Fibroblast of lung (primary cell): ENCODE data around the gene UBL7. TPM values are rescaled to one million over a fixed set of nuclear protein-coding genes. Genes with fewer than 3 reads are reported as not detected.

Experiments used
- DNase-seq, 2 donors: peaks; one replicate each; pipeline versions ENCODE4 v3.0.0 to v3.0.0-alpha.2; 2010; ENCODE audit warnings: low read depth in 2 of 2
- H2AFZ ChIP-seq: 2 replicates; pipeline ENCODE4 v1.5.1; 2012; ENCODE audit warnings: low read length, control low read depth, inconsistent platforms
- H3K27ac ChIP-seq: 2 replicates; pipeline ENCODE4 v1.5.1; 2011; ENCODE audit warnings: low read length, control low read depth; ENCODE audit not compliant: insufficient read depth
- H3K27me3 ChIP-seq: 2 replicates; pipeline ENCODE4 v1.5.1; 2011; ENCODE audit warnings: mild to moderate bottlenecking, low read length; ENCODE audit not compliant: control insufficient read depth, insufficient read depth
- H3K36me3 ChIP-seq: 2 replicates; pipeline ENCODE4 v1.5.1; 2011; ENCODE audit warnings: low read length; ENCODE audit not compliant: control insufficient read depth, insufficient read depth
- H3K4me1 ChIP-seq: 2 replicates; pipeline ENCODE4 v1.5.1; 2011; ENCODE audit warnings: low read length; ENCODE audit not compliant: control insufficient read depth, insufficient read depth; ENCODE audit errors: extremely low read depth
- H3K4me2 ChIP-seq: 2 replicates; pipeline ENCODE4 v1.5.1; 2011; ENCODE audit warnings: low read length, control low read depth; ENCODE audit not compliant: insufficient read depth; ENCODE audit errors: extremely low read depth
- H3K4me3 ChIP-seq, 4 experiments: fragments of 200-600 bp in 1 of 4; sonication (generic) in 1 of 4; replicated peaks in 1 of 4; 2 replicates each; pipeline ENCODE4 v1.5.1; 2011 to 2016; ENCODE audit warnings: low read length in 4 of 4, low read depth in 3 of 4, mild to moderate bottlenecking in 3 of 4, control low read depth in 2 of 4, inconsistent platforms in 1 of 4, mixed read lengths in 1 of 4; ENCODE audit not compliant: insufficient read depth in 1 of 4; ENCODE audit errors: control extremely low read depth in 1 of 4
- H3K79me2 ChIP-seq: 2 replicates; pipeline ENCODE4 v1.5.1; 2012; ENCODE audit warnings: mild to moderate bottlenecking, low read length, inconsistent platforms; ENCODE audit not compliant: control insufficient read depth, insufficient read depth
- H3K9ac ChIP-seq: 2 replicates; pipeline ENCODE4 v1.5.1; 2011; ENCODE audit warnings: mild to moderate bottlenecking, low read length, control low read depth; ENCODE audit not compliant: insufficient read depth
- H3K9me3 ChIP-seq: 2 replicates; pipeline ENCODE4 v1.5.1; 2012; ENCODE audit warnings: low read depth, low read length; ENCODE audit not compliant: control insufficient read depth, insufficient read depth
- H4K20me1 ChIP-seq: 2 replicates; pipeline ENCODE4 v1.5.1; 2011; ENCODE audit warnings: low read length; ENCODE audit not compliant: control insufficient read depth, insufficient read depth; ENCODE audit errors: extremely low read depth
- EZH2 ChIP-seq: IDR thresholded peaks from 2 replicates; pipeline ENCODE4 v1.5.1; 2012; ENCODE audit warnings: low read length, control low read depth, mild to moderate bottlenecking; ENCODE audit errors: missing control alignments
- polyA plus RNA-seq, 2 donors: library from polyadenylated mRNA; depleted of rRNA in 1 of 2; stranded (reverse) in 1 of 2; unstranded in 1 of 2; fragments of >200 nt; gene quantifications; 2 replicates each; pipeline ENCODE4 v1.2.1, GENCODE V29; 2011 to 2012; ENCODE audit warnings: missing spikeins in 1 of 2
- total RNA-seq: library from RNA; depleted of rRNA; stranded (reverse); fragments of >200 nt; gene quantifications from 2 replicates; pipeline ENCODE4 v1.2.1, GENCODE V29; 2014
- TF ChIP-seq, protein P1 (sequence below), 2 donors: IDR thresholded peaks in 1 of 2; conservative IDR thresholded peaks in 1 of 2; 1 replicate in 1 of 2; 2 replicates in 1 of 2; pipeline ENCODE4 v1.5.1; 2011 to 2012; ENCODE audit warnings: low read length in 2 of 2, control low read depth in 1 of 2, inconsistent platforms in 1 of 2, low read depth in 1 of 2, mild to moderate bottlenecking in 1 of 2

The UBL7 gene
- total and polyA plus RNA-seq, 2 donors (not counting 1 experiment from before 2014, with no cell fraction given) = 31.9 to 36.8 TPM

DNA sequence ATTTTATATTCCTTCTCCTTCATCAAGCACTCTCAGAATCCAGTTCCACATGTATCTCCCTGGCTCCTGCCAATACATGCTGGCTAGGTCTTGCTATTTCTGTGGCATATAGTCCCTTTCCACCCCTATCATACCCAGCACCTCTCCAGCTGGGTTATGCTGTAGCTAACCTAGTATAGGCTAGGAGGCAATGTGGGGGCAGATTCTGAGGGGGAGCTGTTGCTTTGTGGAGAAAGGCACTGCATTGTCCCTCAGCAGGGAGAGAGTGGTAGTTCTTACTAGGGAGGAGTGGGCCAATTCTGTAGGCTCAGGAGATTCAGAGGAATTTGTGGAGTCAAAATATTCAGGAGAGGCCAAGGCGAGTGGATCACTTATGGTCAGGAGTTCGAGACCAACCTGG lies 39.4 kb upstream of the UBL7 start:
- H3K9me3 ChIP-seq = no peaks in the 10 kb centered on the region
- TF ChIP-seq, protein P1, sequence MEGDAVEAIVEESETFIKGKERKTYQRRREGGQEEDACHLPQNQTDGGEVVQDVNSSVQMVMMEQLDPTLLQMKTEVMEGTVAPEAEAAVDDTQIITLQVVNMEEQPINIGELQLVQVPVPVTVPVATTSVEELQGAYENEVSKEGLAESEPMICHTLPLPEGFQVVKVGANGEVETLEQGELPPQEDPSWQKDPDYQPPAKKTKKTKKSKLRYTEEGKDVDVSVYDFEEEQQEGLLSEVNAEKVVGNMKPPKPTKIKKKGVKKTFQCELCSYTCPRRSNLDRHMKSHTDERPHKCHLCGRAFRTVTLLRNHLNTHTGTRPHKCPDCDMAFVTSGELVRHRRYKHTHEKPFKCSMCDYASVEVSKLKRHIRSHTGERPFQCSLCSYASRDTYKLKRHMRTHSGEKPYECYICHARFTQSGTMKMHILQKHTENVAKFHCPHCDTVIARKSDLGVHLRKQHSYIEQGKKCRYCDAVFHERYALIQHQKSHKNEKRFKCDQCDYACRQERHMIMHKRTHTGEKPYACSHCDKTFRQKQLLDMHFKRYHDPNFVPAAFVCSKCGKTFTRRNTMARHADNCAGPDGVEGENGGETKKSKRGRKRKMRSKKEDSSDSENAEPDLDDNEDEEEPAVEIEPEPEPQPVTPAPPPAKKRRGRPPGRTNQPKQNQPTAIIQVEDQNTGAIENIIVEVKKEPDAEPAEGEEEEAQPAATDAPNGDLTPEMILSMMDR (conservative IDR thresholded peaks at IDR 0.05 in 1 of 2, IDR thresholded peaks at IDR 0.05 in 1 of 2; ENCODE audit: low read depth in 1 of 2, low read length in 2 of 2) = no peak
- TF ChIP-seq EZH2 = no peak
- H3K4me2 ChIP-seq = no peak overlapping the region
- H3K79me2 ChIP-seq = no peaks in the 10 kb centered on the region
- H3K27me3 ChIP-seq = no peaks in the 10 kb centered on the region
- no peak overlapping the region for H3K27ac ChIP-seq
- no peak overlapping the region for H3K4me3 ChIP-seq
- no peak overlapping the region for H2AFZ ChIP-seq
- H3K4me1 ChIP-seq = no peaks in the 10 kb centered on the region
- no peak for DNase-seq
- H4K20me1 ChIP-seq = no peaks in the 10 kb centered on the region
- H3K36me3 ChIP-seq = no peaks in the 10 kb centered on the region
- no peak overlapping the region for H3K9ac ChIP-seq

DNA sequence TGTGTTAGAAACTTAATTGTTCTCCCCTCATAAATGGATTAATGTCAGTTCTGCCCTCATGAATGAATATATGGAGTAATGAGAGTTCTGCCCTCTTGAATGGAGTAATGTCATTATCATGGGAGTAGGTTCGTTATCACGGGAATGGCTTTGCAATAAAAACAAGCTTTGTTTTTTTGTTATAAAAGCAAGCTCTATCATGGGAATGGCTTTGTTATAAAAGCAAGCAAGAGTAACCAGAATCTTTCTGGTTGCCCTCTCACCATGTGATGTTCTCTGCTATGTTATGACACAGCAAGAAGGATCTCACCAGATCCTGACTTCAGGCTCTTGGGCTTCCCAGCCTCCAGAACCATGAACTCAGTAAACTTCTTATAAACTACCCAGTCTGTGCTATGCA lies 38.4 kb upstream of the UBL7 start:
- no peak for TF ChIP-seq EZH2
- TF ChIP-seq, protein P1 (conservative IDR thresholded peaks at IDR 0.05 in 1 of 2, IDR thresholded peaks at IDR 0.05 in 1 of 2; ENCODE audit: low read depth in 1 of 2, low read length in 2 of 2) = no peak
- H3K9me3 ChIP-seq = no peaks in the 10 kb centered on the region

DNA sequence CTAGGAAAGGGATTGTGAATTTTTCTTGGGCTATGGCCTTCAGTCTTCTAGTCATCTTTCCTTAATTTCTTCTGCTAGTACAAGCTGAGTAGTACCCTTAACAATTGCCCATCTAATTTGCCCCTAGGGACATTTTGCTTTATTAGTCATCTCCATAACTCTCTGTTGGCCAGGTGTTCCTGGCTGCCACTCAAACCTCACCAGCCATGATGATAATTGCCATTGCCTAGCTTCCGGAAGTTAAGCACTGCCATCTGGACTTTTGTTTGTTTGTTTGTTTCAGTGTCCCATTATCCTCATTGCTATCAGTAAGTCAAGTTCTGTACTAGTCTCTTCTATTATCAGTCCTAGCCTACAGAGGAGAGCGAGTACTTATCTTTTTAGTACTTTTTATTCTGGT lies 36.6 kb upstream of the UBL7 start:
- TF ChIP-seq EZH2 = no peak
- TF ChIP-seq, protein P1 (conservative IDR thresholded peaks at IDR 0.05 in 1 of 2, IDR thresholded peaks at IDR 0.05 in 1 of 2; ENCODE audit: low read depth in 1 of 2, low read length in 2 of 2) = no peak
- Histone ChIP-seq H3K9ac (no peak overlapping the region), H3K4me2 (no peak overlapping the region), H2AFZ (no peak overlapping the region), H3K79me2 (no peaks in the 10 kb centered on the region), H3K36me3 (no peaks in the 10 kb centered on the region), H3K9me3 (no peaks in the 10 kb centered on the region), H3K27ac (no peak overlapping the region), H3K4me3 (no peak overlapping the region), H4K20me1 (no peaks in the 10 kb centered on the region), H3K4me1 (no peaks in the 10 kb centered on the region), H3K27me3 (no peaks in the 10 kb centered on the region)
- DNase-seq = no peak

More for the DNA sequence above, 38.4 kb upstream of the UBL7 start:
- Histone ChIP-seq H2AFZ (no peak overlapping the region), H4K20me1 (no peaks in the 10 kb centered on the region), H3K36me3 (no peaks in the 10 kb centered on the region), H3K4me2 (no peak overlapping the region), H3K27me3 (no peaks in the 10 kb centered on the region), H3K79me2 (no peaks in the 10 kb centered on the region), H3K27ac (no peak overlapping the region), H3K4me3 (no peak overlapping the region), H3K9ac (no peak overlapping the region), H3K4me1 (no peaks in the 10 kb centered on the region)
- no peak for DNase-seq
